GM21367 (cell line): ENCODE measurements around the gene SPOP.

Source experiments
- ATAC-seq: cut with Tn5 transposase; IDR thresholded peaks from one replicate; pipeline ENCODE4 v1.9.1; 2021; ENCODE audit not compliant: unreplicated experiment

Gene SPOP

GRCh38 chr17:49588726-49589576 is 88.9 kb downstream of the SPOP start:
- ATAC-seq, result no peak

DNA sequence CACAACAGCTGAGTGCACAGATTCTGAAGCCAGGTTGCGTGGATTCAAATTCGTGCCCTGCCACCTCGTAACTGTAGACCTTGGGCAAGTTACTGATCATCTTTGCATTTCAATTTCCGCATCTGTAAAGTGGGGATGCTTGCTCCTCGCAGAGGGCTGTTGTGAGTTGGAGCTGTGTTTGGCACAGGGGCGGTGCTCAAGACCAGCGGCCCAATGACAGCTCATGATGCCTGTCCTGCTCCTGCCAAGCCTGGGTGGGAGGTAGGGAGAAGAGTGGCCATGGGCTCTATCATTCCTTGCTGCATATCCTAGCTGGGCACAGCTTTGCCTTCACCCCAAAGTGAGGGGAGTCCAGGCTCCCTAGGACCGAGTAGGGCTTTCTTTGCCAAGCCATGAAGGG is 89.6 kb downstream of the SPOP start:
- ATAC-seq, result no peak

DNA sequence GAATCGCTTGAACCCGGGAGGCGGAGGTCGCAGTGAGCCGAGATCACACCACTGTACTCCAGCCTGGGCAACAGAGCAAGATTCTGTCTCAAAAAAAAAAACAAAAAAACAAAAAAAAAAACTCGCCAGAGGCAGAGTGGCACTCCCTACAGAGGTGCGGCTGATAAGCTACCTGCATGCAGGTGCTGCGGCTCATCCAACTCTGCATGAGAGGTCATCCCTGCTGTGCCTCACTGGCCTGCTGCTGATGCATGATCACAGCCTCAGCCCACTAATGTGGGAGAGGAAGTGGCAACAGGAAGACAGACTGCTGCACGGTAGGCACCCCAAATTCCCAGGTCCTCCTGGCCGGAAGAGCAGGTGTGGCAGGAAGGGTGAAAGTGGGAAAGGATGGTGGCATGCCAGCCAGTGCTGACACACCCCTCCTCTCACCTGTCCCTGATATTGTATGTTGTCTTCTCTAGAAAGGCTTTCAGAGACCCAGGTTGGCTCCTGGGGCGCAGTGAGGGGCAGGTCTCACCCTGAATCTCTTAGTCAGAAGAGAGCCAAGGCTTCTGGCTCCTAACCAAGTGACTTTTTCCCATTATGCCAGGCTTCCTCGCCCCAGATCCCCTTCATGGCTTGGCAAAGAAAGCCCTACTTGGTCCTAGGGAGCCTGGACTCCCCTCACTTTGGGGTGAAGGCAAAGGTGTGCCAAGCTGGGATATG is 90.4 kb downstream of the SPOP start:
- no peak for ATAC-seq

DNA sequence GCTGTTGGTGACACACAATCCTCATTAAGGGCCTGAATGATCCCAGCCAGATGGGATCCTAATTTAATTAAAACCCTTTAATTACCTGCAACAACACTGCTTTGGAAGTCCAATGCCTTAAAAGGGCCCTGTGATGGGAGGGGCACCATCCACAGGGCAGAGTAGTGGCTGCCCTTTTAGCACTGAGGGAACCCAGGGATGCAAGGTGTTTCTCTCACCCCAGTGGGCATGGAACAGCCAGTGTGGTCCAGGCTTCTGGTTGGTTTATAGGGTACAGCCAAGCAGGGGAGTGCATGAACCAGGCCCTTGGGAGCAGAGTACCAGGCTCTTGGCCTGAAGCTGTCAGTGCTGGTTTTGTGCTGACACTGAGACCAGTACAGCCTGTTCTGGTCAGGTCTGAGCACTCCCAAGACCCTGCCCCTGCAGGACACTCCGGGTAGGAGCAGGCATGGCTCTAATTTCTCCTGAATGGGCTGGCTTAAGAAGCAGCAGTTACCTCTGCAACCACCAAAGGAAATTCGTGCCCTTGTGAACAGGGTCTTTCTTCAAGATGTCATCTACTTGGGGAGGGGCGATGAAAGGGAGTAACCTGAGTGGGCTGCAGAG is 92.4 kb downstream of the SPOP start:
- no peak for ATAC-seq

- ATAC-seq, result no peak
These were observed 94.0 kb downstream of the SPOP start for GRCh38 chr17:49583889-49584288.

GRCh38 chr17:49583226-49583625 is 94.7 kb downstream of the SPOP start:
- no peak for ATAC-seq

- ATAC-seq, result no peak
These were observed 95.1 kb downstream of the SPOP start for GRCh38 chr17:49582789-49583188.

DNA sequence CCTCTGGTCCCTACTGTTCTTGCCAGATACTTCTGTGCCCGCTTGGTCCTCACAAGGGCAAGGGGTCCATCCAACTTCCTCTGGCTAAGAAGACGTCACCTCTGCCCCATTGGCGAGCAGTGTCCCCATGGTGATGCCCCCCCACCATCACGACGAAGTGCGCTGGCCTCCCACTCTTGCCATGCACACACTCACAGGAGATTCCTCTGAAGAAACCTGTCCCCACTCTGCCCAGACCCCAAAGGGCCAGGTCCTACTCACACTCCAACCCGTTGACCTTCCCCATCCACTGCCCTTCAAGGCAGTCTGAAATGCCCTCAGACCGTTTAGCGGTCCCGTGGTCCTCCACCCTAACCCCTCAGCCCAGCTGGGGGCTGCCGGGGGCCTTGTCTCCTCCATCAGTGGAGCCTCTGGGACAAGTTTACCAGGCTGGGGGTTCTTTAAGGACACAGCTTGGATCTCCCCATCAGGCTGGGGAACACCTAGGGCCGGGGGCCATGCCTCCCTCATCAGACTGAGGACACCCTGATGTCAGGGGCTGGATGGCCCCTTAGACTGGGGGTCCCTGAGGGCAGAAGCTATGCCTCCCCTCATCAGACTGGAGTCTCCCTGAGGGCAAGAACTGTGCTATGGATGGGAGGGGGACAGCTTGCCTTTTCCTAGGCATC is 95.7 kb downstream of the SPOP start:
- no peak for ATAC-seq

DNA sequence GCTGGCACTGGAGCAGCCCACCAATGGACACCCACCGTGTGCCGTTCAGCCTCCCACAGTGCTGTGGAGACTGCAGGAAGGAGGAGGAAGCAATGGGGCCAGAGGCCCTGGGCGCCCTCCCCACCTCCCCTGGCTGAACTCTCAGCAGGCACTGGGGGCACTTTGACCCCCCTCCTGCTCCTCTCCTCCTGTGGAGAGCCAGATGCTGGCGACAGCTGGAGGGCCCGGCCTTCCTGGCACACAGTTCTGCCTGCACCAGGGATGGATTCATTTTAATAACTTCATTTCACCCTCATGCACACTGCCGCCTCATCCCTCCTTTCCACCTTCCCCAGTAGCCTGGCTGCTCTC is 96.3 kb downstream of the SPOP start:
- no peak for ATAC-seq

DNA sequence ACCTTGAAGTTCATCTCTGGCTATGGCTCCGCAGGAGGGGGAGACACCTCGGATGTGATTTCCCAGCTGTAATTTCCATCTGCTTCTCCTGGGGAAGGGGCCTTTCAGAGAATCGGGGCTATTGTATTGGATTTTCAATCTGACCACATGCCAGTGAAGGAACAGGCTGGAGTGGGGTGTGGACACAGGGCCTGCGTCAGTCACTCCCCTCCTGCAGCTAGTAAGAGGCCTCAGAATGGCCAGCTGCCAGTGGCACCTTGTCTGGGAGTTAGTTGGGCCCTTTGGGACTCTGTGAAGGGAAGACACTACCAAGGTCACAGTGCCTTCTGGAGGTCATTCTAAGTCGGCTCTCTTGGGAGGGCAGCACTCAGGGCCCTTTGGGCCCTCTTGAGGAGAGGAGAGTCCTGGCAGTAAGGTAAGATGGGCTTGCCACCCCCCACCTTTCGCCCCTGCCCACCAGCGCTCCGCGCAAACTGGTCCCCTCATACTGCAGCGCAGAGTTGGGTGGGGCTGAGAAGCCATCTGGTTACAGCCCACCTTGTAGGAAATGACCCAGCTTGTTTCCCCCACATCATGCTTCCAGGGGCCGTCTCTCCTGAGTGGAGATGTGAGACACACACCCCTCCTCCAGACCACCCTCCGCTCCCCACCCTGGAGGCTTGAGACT is 96.8 kb downstream of the SPOP start:
- no peak for ATAC-seq

GRCh38 chr17:49580055-49580721 is 97.7 kb downstream of the SPOP start:
- ATAC-seq, result no peak

GRCh38 chr17:49579522-49579921 is 98.4 kb downstream of the SPOP start:
- no peak for ATAC-seq

DNA sequence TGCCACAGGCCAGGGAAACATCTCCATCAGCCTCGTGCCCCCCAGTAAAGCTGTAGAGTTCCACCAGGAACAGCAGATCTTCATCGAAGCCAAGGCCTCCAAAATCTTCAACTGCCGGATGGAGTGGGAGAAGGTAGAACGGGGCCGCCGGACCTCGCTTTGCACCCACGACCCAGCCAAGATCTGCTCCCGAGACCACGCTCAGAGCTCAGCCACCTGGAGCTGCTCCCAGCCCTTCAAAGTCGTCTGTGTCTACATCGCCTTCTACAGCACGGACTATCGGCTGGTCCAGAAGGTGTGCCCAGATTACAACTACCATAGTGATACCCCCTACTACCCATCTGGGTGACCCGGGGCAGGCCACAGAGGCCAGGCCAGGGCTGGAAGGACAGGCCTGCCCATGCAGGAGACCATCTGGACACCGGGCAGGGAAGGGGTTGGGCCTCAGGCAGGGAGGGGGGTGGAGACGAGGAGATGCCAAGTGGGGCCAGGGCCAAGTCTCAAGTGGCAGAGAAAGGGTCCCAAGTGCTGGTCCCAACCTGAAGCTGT is 98.9 kb downstream of the SPOP start:
- no peak for ATAC-seq

- no peak for ATAC-seq
These were observed 99.5 kb downstream of the SPOP start for GRCh38 chr17:49578414-49578813.

DNA sequence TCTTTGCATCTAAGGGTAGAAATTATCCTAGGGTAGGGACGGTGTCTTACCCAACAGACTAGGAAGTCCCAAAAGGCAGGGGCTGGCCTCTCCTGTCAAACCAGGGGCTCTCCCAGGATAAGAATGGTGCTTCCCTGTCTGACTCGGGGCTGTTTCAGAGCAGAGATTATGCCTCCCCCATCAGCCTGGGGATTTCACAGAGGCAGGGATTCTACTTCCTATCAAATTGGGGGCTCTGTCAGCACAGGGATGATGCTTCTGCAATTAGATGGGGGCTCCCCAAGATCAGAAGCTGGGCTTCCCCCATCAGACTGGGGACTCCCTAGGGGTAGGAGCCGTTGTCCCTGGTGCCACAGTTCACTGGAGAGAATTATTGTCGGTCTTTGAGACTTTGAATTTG is 99.9 kb downstream of the SPOP start:
- ATAC-seq, result no peak

DNA sequence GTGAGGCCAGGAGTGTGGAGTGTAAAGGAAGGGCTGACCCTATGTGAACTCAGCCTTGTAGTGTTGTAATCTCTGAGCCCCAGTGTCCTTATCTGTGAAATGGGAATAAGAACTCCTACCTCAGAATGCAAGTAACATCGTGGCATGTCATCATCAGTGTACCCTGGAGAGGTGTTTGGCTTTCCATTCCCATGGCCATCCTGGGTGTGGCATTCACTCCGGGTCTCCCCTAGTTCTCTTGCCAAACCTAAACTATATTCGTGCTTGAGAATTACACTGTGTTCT is 100.3 kb downstream of the SPOP start:
- no peak for ATAC-seq

- ATAC-seq, result no peak
These were observed 100.8 kb downstream of the SPOP start for GRCh38 chr17:49576917-49577649.

- no peak for ATAC-seq
These were observed 101.6 kb downstream of the SPOP start for GRCh38 chr17:49576088-49576916.

DNA sequence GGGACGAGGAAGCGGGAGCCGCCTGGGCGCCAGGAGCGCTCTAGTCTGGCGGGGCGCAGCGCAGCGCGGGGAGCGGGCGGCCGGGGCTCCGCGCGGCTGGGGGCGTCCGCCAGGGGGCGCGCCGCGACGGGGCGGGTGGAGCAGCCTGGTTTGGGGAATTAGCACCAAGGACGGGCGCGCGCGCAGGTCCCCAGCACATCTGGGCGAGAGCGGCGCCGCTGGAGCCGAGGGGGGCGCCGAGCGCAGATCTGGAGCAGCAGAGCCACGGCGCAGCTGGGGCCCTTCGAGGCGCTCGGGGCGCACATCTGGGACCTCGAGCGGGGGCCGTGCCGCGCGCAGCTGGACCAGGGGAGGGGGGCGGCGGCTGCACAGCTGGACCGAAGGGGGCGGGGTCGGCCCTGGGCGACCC is 102.2 kb downstream of the SPOP start, which contains the start of gene NXPH3:
TSS of gene NXPH3 (plus strand) at position 193 of the 409 bp plus-strand sequence. CDS start 349 bp downstream, outside the sequence.
- ATAC-seq, result no peak
